Neural cell (in vitro differentiated cells): ENCODE data around the gene PTCD2.

Experiments used
- EP300 ChIP-seq: fragments of 450-650 bp; conservative IDR thresholded peaks from 2 replicates; pipeline ENCODE4 v1.6.1; 2014; ENCODE audit warnings: antibody characterized with exemption, mild to moderate bottlenecking, moderate library complexity; ENCODE audit not compliant: poor library complexity, severe bottlenecking
- EZH2 ChIP-seq: fragments of 200-600, 300-800 bp; shearing (Covaris generic), sonication (generic); IDR thresholded peaks from 2 replicates; pipeline ENCODE4 v1.6.1; 2014; ENCODE audit warnings: antibody characterized with exemption, low read length, borderline replicate concordance, mild to moderate bottlenecking; ENCODE audit not compliant: insufficient read depth, poor library complexity, severe bottlenecking
- MXI1 ChIP-seq: fragments of 450-650 bp; conservative IDR thresholded peaks from 2 replicates; pipeline ENCODE4 v1.6.1; 2014; ENCODE audit warnings: antibody characterized with exemption, mild to moderate bottlenecking; ENCODE audit not compliant: poor library complexity, severe bottlenecking
- TAF1 ChIP-seq: IDR thresholded peaks from 2 replicates; pipeline ENCODE4 v1.6.1; 2012; ENCODE audit warnings: low read depth
- TF ChIP-seq, protein P1 (sequence below): fragments of 450-650 bp; IDR thresholded peaks from 2 replicates; pipeline ENCODE4 v1.5.1; 2014; ENCODE audit warnings: antibody characterized with exemption, mild to moderate bottlenecking, moderate library complexity; ENCODE audit not compliant: poor library complexity, severe bottlenecking

DNA sequence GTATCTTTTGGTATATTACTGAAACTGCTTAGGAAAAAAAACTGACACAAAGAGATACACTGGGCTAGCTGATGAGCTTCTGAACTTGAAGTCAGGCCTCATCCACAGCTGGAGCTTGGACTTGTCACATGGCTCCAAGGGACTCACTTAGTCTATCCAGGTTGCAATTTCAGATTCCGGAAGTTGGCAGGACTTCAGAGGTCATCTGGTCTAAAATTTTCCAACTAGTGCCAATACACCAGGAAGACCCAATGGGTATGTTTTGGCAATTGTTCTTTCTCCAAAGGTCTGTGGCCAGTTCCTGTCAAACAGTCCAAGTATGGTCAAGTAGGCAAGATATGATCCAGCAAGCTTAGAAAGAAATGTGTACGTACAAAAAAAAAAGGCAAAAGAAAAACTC lies 36.8 kb upstream of the PTCD2 start:
- TF ChIP-seq EZH2: no peak
- TF ChIP-seq, protein P1, sequence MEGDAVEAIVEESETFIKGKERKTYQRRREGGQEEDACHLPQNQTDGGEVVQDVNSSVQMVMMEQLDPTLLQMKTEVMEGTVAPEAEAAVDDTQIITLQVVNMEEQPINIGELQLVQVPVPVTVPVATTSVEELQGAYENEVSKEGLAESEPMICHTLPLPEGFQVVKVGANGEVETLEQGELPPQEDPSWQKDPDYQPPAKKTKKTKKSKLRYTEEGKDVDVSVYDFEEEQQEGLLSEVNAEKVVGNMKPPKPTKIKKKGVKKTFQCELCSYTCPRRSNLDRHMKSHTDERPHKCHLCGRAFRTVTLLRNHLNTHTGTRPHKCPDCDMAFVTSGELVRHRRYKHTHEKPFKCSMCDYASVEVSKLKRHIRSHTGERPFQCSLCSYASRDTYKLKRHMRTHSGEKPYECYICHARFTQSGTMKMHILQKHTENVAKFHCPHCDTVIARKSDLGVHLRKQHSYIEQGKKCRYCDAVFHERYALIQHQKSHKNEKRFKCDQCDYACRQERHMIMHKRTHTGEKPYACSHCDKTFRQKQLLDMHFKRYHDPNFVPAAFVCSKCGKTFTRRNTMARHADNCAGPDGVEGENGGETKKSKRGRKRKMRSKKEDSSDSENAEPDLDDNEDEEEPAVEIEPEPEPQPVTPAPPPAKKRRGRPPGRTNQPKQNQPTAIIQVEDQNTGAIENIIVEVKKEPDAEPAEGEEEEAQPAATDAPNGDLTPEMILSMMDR: no peak
- TF ChIP-seq TAF1: no peak
- no peak for TF ChIP-seq EP300
- no peak for TF ChIP-seq MXI1
